GM23248 (cell line): ENCODE measurements around the gene SPACDR.

Experiments used
- EZH2 ChIP-seq: fragments of 200-600 bp; sonication (generic); IDR thresholded peaks from 2 replicates; pipeline ENCODE4 v1.6.1; 2018; ENCODE audit warnings: antibody characterized with exemption, mild to moderate bottlenecking; ENCODE audit not compliant: insufficient read depth, poor library complexity, severe bottlenecking
- EZH2phosphoT487 ChIP-seq: fragments of 200-600 bp; sonication (generic); IDR thresholded peaks from 2 replicates; pipeline ENCODE4 v1.6.1; 2018; ENCODE audit warnings: antibody characterized with exemption, moderate library complexity, mild to moderate bottlenecking, low read depth; ENCODE audit not compliant: insufficient read depth

- TF ChIP-seq EZH2 (no peak), EZH2phosphoT487 (no peak)
These were observed 45.2 kb upstream of the SPACDR start for GRCh38 chr7:100509231-100509630.
